Endothelial cell of hepatic sinusoid (primary cell): ENCODE measurements around the gene MALRD1.

Experiments used
- in situ Hi-C: cut with HindIII; loops from 2 replicates; pipeline ENCODE4 v1.10.0; 2017; ENCODE audit warnings: low sequenced_read_pairs

The MALRD1 gene

DNA sequence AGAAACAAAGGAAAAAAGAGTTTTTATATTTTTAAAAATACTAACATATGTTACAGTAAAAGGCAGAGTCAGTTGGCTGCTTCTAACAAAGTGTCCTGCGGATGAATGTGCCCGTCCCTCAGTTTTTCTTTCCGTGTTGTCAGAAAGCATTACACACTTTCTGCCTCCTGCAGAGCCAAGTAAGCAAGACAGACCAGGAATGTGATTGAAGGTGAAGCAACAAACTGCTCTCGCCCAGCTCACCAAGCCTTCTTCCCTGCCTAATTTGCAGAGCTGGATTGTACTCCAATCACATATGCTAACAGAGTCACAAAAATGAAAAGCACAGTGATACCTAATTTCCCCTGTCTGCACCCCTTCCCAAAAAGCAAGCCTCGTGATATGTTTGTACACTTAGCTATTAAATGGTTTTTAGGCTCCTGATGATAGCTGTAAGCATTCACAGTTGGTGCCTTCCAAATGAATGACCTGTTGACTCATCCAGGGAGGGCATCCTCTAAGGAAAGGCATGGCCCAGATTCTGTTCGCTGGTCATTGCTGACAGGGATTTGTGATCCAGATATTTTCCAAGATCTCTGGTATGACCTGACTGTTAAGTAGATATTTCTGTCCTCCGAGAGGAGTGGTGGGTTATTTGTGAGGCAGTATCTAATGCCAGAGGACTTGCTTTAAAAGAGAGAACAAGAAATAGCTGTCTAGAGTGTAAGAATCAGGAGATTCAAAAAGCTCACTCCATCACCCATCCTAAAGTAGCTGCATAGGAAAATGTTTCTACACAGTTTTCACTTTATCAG, 580.4 kb downstream of the MALRD1 start:
- in situ Hi-C loops: loop anchor here (5.0 kb wide), 1 partner anchor 33 kb away; no protein-coding TSS in a partner anchor

- in situ Hi-C loops: loop anchor here (5.0 kb wide), 1 partner anchor 33 kb away; no protein-coding TSS in a partner anchor
Observed at GRCh38 chr10:19629567-19629966, 581.0 kb downstream of the MALRD1 start.

DNA sequence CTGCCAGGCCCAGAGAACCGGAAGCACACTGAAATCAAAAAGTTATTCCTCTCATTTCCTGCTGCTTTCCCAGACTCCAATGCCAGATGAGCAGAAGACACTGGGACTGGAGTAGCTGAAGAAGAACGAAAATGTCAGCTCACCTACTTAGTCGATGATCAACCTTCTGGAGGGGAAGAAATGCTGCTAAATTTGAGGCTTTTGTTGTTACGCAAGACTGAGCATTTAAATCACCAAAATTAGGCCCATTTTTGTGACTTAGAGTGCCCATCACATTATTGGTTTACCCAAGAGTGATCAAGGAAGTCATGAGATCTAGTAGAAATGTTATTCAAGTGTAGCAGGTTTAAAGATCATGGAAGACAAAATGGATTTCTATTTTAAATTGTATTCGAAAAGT, 585.6 kb downstream of the MALRD1 start:
- in situ Hi-C loops: no loop called here

GRCh38 chr10:19638182-19638895, 589.7 kb downstream of the MALRD1 start:
- in situ Hi-C loops: no loop called here

DNA sequence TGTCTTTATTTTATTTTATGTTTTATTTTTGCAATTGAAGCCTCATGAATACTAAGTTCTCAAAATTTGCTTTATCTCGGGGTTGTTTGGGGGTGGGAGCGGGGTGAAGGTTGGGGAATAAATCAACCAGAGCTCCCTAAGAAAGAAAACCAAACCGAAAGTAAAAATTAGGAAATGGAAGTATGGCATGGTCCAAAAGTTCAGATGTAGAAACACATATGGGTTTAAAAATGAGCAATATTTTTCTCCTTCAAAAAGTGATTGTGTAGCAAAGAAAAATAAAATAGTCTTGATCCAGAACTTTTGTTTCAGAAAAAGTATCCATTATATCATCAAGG, 590.3 kb downstream of the MALRD1 start:
- in situ Hi-C loops: no loop called here

DNA sequence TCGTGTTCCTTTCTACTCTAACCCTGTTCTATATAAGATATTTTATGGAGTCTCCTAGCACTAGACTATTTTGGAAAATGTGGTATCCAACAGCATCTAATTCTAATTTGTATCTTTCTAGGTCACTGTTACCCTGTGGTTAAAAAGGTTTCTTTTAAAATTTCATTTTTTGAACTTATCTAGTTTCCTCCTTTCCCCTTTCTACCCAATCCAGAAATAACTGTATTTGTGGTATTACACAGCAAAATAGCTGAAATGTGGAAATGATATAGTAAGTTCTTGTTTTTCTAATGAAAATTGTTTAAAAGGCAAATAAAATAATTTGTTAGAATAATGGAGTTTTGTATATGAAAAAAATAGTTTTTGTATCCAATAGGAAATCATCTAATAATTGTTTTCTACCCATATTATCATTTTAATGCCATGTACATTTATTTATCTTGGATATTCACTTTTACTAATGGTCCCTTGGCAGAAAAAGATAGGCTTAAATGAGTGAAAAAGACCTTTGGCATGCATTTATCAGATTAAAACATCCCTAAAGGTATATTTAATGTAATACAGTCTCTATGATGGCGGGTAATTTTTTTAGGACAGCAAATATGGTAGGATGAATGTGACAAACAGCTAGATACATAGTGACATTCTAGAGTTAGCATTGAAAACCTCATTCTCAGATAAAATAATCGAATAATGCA, 592.1 kb downstream of the MALRD1 start:
- in situ Hi-C loops: no loop called here

DNA sequence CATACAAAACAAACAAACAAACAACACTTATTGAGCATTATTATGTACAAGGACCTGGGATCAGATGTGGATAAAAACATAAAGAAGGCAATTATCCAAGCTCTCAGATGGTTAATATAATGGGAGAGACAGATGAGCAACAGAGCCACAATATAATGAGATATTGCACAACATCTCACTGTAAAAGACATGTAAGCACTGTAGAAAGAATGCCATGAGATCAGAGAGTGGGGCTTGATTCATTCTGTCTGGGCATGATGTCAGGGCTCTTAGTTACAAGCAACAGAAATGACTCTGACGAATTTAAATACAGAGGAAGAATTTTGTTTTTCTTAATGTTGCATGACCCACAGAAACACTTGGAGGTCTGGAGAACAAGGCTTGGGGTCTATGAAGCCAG, 602.9 kb downstream of the MALRD1 start:
- in situ Hi-C loops: no loop called here

DNA sequence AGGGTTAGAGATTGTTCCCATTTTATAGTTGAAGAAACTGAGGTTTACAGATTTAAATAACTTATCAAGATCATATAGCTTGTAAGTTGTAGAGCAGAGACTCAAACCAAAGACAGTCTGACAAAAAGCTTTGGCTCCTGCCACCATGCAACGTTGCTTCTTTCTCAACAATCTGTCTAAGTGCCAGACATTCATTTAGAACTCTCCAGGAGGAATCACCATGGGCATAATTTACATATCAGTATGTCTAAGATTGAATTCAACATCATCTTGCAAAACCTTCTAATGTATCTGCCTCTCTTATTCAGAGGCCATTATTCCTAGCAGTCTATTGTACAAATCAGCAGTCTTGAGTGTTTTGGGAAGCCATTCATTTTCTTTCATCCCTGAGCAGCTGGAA, 604.1 kb downstream of the MALRD1 start:
- in situ Hi-C loops: no loop called here

- in situ Hi-C loops: no loop called here
Observed at GRCh38 chr10:19653931-19654330, 605.3 kb downstream of the MALRD1 start.

DNA sequence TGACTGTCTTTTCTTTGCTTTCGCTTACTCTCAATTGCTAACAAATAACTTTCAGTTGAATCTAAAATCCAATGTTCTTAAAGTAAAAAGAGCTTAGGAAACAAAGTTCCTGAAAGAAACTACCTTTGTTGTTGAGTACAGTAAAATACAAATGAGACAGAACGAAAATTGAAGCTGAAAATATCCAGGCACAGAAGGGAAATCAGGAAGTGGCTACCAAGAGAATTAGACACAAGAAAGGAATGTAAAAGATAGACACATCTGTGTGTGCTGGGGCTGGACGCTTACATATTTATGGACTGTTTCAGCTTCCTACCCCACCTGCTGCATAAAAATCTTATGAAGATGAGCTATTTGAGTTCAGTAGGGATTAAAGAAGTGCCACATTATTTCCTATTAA, 606.0 kb downstream of the MALRD1 start:
- in situ Hi-C loops: no loop called here

- in situ Hi-C loops: no loop called here
Observed at GRCh38 chr10:19656420-19657042, 607.9 kb downstream of the MALRD1 start.

- in situ Hi-C loops: no loop called here
Observed at GRCh38 chr10:19658131-19658530, 609.5 kb downstream of the MALRD1 start.

DNA sequence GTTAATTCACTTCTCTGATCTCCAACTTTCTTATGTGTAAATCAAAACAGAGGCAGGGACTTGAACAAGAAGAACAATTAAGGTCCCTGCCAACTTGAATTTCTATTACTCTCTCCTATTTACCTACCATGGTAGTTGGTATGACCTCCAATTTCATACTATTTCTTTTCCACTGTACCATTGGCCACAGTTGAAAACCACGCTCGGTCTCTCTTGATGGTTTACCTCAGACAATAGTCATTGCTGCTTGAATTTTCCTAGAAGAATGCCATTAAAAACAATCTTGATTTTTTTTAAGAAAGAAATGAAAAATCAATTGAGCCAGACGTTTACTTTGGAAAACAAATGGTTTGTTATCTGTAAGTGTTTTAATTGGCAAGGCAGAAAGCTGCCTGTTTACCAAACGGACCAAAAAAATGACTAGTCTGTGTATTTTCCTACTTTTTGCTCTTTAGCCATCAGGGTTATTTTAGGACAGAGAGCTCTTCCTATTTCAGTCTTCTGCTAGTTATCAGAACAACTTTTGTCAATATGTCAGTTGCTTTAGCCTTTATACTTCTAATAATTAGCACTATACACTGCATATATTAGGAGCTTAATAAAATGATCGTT, 610.1 kb downstream of the MALRD1 start:
- in situ Hi-C loops: no loop called here

DNA sequence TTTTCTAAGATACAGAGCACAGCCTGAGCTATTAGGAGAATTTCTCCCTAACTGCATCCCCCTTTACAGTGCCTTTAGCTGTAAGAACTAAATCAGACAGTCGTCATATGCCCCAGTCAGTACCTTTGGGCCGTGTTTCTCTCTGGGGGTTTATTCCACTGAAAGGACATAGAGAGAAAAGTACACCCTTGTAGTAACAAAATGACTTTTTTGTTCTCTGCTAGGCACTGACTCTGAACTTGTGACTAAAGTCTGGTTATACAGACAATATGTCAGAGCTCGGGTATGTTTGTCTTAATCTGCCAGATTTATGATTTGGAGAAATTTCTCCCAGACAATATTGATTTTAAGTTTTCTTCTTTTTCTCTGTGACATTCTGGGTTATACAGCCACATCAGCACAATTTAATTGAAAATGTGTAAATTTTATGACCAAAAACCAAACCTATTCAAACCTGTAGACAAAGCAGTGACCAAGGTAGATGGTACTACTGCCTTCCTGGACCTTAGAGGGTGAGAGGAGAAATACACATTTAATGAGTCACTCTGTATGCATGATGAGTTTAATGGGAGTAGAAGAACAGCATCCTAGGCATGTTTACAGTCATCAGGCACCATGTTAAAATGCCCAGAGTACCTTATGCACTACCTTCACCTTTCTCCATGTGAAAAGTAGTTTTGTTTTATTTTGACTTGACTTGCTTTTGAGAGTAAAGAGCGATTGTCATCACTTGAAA, 611.5 kb downstream of the MALRD1 start:
- in situ Hi-C loops: loop anchor here (5.0 kb wide), 1 partner anchor 33 kb away; no protein-coding TSS in a partner anchor

- in situ Hi-C loops: loop anchor here (5.0 kb wide), 1 partner anchor 36 kb away; no protein-coding TSS in a partner anchor
Observed at GRCh38 chr10:19663344-19663743, 614.7 kb downstream of the MALRD1 start.

- in situ Hi-C loops: no loop called here
Observed at GRCh38 chr10:19668116-19668515, 619.5 kb downstream of the MALRD1 start.

- in situ Hi-C loops: no loop called here
Observed at GRCh38 chr10:19676063-19676462, 627.5 kb downstream of the MALRD1 start.

- in situ Hi-C loops: no loop called here
Observed at GRCh38 chr10:19683356-19683755, 634.8 kb downstream of the MALRD1 start.

DNA sequence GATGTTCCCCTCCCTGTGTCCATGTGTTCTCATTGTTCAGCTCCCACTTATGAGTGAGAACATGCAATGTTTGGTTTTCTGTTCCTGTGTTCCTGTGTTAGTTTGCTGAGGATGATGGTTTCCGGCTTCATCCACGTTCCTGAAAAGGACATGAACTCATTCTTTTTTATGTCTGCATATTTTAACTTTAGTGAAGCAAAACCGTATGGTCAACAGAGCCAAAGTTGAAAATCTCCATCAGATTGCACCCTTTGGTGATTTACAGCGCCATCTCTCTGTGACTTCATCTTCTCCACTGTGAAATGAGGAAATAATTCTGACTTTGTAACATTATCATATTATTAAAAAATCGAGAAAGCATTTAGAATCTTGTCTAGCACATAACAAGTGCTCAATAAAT, 635.4 kb downstream of the MALRD1 start:
- in situ Hi-C loops: no loop called here

- in situ Hi-C loops: no loop called here
Observed at GRCh38 chr10:19688344-19688743, 639.7 kb downstream of the MALRD1 start.
